Endothelial cell of umbilical vein (primary cell): ENCODE data around the gene C4BPA. TPM values are rescaled to one million over a fixed set of nuclear protein-coding genes. Genes with fewer than 3 reads are reported as not detected.

Experiments used
- BruUV-seq: library from RNA; stranded (reverse); fragments of 400-500 nt; replicated peaks from 2 replicates; lab custom pipeline; 2021; lab: Mats Ljungman, UMichigan
- CTCF ChIA-PET: fragments of 300-600, 350-600 bp; sonication (Branson Sonifier 250); formaldehyde crosslinking; loops from one replicate; lab custom pipeline; 2021; ENCODE audit warnings: antibody characterized with exemption, inconsistent platforms; lab: Charles Lee
- POLR2A ChIA-PET: fragments of 300-600, 350-600 bp; sonication (Branson Sonifier 250); formaldehyde crosslinking; loops from one replicate; lab custom pipeline; 2021; ENCODE audit warnings: antibody characterized with exemption, inconsistent platforms; lab: Charles Lee
- DNase-seq: peaks from one replicate; pipeline ENCODE4 v3.0.0-alpha.2; 2011; ENCODE audit warnings: low read depth, low spot score
- FAIRE-seq: peaks from 2 replicates; lab custom pipeline; 2011; peaks lifted over from hg19 to GRCh38; lab: Jason Lieb, UNC
- H2AFZ ChIP-seq: 2 replicates; pipeline ENCODE4 v1.6.0; 2012; ENCODE audit warnings: low read depth, low read length, control low read depth, inconsistent platforms
- H3K27ac ChIP-seq: 2 replicates; pipeline ENCODE4 v1.5.1; 2011; ENCODE audit warnings: low read depth, mild to moderate bottlenecking, control low read depth, low read length, moderate library complexity; ENCODE audit not compliant: insufficient read depth
- H3K27me3 ChIP-seq, 2 experiments: 2 replicates each; pipeline versions ENCODE4 v1.6.0 to v1.6.1; 2011; ENCODE audit warnings: low read length in 2 of 2, mixed read lengths in 1 of 2; ENCODE audit not compliant: control insufficient read depth in 2 of 2, insufficient read depth in 2 of 2
- H3K36me3 ChIP-seq, 2 experiments: 2 replicates in 1 of 2; 3 replicates in 1 of 2; pipeline ENCODE4 v1.5.1; 2011; ENCODE audit warnings: low read length in 2 of 2, mild to moderate bottlenecking in 1 of 2, moderate library complexity in 1 of 2; ENCODE audit not compliant: control insufficient read depth in 2 of 2, insufficient read depth in 2 of 2; ENCODE audit errors: extremely low read depth in 1 of 2
- H3K4me1 ChIP-seq: 3 replicates; pipeline ENCODE4 v1.5.1; 2011; ENCODE audit warnings: mild to moderate bottlenecking, low read length; ENCODE audit not compliant: control insufficient read depth, insufficient read depth; ENCODE audit errors: extremely low read depth
- H3K4me2 ChIP-seq: 2 replicates; pipeline ENCODE4 v1.6.1; 2011; ENCODE audit warnings: low read length, control low read depth, mixed read lengths; ENCODE audit not compliant: insufficient read depth
- H3K4me3 ChIP-seq, 3 experiments: fragments of 200-600 bp in 1 of 3; sonication (generic), shearing (Covaris generic) in 1 of 3; replicated peaks in 1 of 3; 2 replicates each; pipeline ENCODE4 v1.5.1; 2011 to 2016; ENCODE audit warnings: control low read depth in 3 of 3, low read length in 3 of 3, mild to moderate bottlenecking in 2 of 3, inconsistent platforms in 1 of 3, low read depth in 1 of 3, moderate library complexity in 1 of 3; ENCODE audit not compliant: insufficient read depth in 1 of 3
- H3K79me2 ChIP-seq: 2 replicates; pipeline ENCODE4 v1.6.0; 2012; ENCODE audit warnings: low read length, inconsistent platforms; ENCODE audit not compliant: control insufficient read depth, insufficient read depth
- H3K9ac ChIP-seq: replicated peaks from 2 replicates; pipeline ENCODE3; 2011; ENCODE audit warnings: low read length, control low read depth; ENCODE audit not compliant: insufficient read depth; ENCODE audit errors: extremely low read depth
- H3K9me1 ChIP-seq: replicated peaks from 3 replicates; pipeline ENCODE4 v1.6.0; 2011; ENCODE audit warnings: mild to moderate bottlenecking, low read length; ENCODE audit not compliant: control insufficient read depth, insufficient read depth; ENCODE audit errors: extremely low read depth
- H3K9me3 ChIP-seq: replicated peaks from 2 replicates; pipeline ENCODE4 v1.5.1; 2012; ENCODE audit warnings: low read length, inconsistent platforms; ENCODE audit not compliant: control insufficient read depth, insufficient read depth
- H4K20me1 ChIP-seq: replicated peaks from 2 replicates; pipeline ENCODE3; 2011; ENCODE audit warnings: mild to moderate bottlenecking, low read length; ENCODE audit not compliant: control insufficient read depth, insufficient read depth; ENCODE audit errors: extremely low read depth
- CTCF ChIP-seq, 2 donors: IDR thresholded peaks; 1 replicate in 1 of 2; 2 replicates in 1 of 2; pipeline ENCODE4 v1.5.1; 2011; ENCODE audit warnings: low read length in 2 of 2, mild to moderate bottlenecking in 2 of 2, moderate library complexity in 2 of 2, control low read depth in 1 of 2, inconsistent platforms in 1 of 2, low read depth in 1 of 2; ENCODE audit not compliant: insufficient read depth in 1 of 2; ENCODE audit errors: extremely low read depth in 1 of 2
- EZH2 ChIP-seq: IDR thresholded peaks from 2 replicates; pipeline ENCODE4 v1.6.1; 2012; ENCODE audit warnings: borderline replicate concordance, low read depth, mild to moderate bottlenecking, moderate library complexity, low read length, inconsistent platforms; ENCODE audit not compliant: severe bottlenecking
- FOS ChIP-seq: IDR thresholded peaks from 2 replicates; pipeline ENCODE4 v1.6.1; 2011; ENCODE audit warnings: mild to moderate bottlenecking, low read length, moderate library complexity, borderline replicate concordance; ENCODE audit not compliant: insufficient read depth
- GATA2 ChIP-seq: IDR thresholded peaks from 2 replicates; pipeline ENCODE4 v1.7.0; 2011; ENCODE audit warnings: low read depth, mild to moderate bottlenecking, moderate library complexity, mixed read lengths, low read length; ENCODE audit not compliant: insufficient read length, insufficient read depth
- JUN ChIP-seq: IDR thresholded peaks from 2 replicates; pipeline ENCODE4 v1.6.1; 2011; ENCODE audit warnings: borderline replicate concordance, low read depth; ENCODE audit not compliant: insufficient read length, insufficient read depth
- MYC ChIP-seq: IDR thresholded peaks from one replicate; pipeline ENCODE4 v1.6.1; 2011; ENCODE audit warnings: mild to moderate bottlenecking, low read depth, low read length
- POLR2A ChIP-seq: IDR thresholded peaks from 2 replicates; pipeline ENCODE4 v1.6.1; 2012; ENCODE audit warnings: low read depth, mild to moderate bottlenecking, control low read depth, low read length
- POLR2AphosphoS5 ChIP-seq: IDR thresholded peaks from 2 replicates; pipeline ENCODE4 v1.6.1; 2012; ENCODE audit warnings: low read depth, mild to moderate bottlenecking, control low read depth, low read length, moderate library complexity; ENCODE audit not compliant: insufficient read depth
- dilution Hi-C: fragments of 300-500 bp; cut with MboI; formaldehyde crosslinking; loops from one replicate; pipeline ENCODE4 v1.15.0; 2019; ENCODE audit warnings: low sequenced_read_pairs; ENCODE audit not compliant: extremely low pct_ligation_motif_present
- intact Hi-C: fragments of 100-400 bp; cut with micrococcal nuclease; formaldehyde crosslinking; loops from one replicate; pipeline ENCODE4 v1.10.0; 2022
- polyA plus RNA-seq, 4 experiments: library from polyadenylated mRNA; depleted of rRNA in 3 of 4; stranded (reverse) in 3 of 4; unstranded in 1 of 4; fragments of >200 nt; gene quantifications; 2 replicates each; pipeline versions ENCODE4 v1.2.1 to v1.2.3, GENCODE V29; 2011 to 2012; ENCODE audit warnings: missing spikeins in 1 of 4
- total RNA-seq: library from RNA; stranded (reverse); gene quantifications from 2 replicates; pipeline ENCODE4 v1.2.3, GENCODE V29; 2021
- TF ChIP-seq, protein P1 (sequence below): IDR thresholded peaks from 2 replicates; pipeline ENCODE4 v1.6.1; 2011; ENCODE audit not compliant: insufficient read depth, insufficient read length

C4BPA gene
- total and polyA plus RNA-seq, 2 donors (not counting 3 experiments of a cell fraction or from before 2014, with no cell fraction given): not detected

DNA sequence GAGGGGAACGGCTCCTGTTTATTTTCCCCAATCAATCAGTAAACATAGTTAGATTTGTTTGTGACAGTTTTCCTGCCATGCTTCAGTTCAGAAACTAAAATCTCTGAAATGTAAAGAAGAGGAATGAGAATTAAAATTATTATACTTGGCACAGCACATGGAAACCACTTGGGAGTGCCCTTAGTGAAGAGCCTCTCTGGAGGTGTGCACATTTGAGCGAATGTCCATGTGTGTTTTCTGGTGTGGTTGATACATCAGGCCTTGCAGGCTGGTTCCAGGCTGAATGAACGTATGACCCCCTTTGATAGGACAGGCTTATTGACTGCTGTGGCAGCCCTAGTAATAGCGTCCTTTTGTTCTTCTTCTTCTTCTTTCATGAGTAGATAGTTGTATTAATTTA is 27.1 kb downstream of the C4BPA start:
- Histone ChIP-seq H3K9me1 (no peaks in the 10 kb centered on the region), H3K79me2 (no peaks in the 10 kb centered on the region), H3K27me3 (no peaks in the 10 kb centered on the region), H3K4me3 (no peak overlapping the region), H4K20me1 (no peaks in the 10 kb centered on the region), H3K4me1 (no peaks in the 10 kb centered on the region), H2AFZ (no peak overlapping the region), H3K4me2 (no peak overlapping the region), H3K9ac (no peak overlapping the region), H3K36me3 (no peaks in the 10 kb centered on the region), H3K27ac (no peak overlapping the region), H3K9me3 (no peaks in the 10 kb centered on the region)
- intact Hi-C loops (no loop called here), dilution Hi-C loops (no loop called here)
- DNase-seq: no peak
- BruUV-seq: no TSS peak
- TF ChIP-seq, protein P1, sequence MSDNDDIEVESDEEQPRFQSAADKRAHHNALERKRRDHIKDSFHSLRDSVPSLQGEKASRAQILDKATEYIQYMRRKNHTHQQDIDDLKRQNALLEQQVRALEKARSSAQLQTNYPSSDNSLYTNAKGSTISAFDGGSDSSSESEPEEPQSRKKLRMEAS: no peak
- no peak for TF ChIP-seq JUN
- FAIRE-seq: no peak
- ChIA-PET POLR2A (no interaction called here), CTCF (no interaction called here)

- ChIA-PET POLR2A (no interaction called here), CTCF (interaction anchor here (1.1 to 1.8 kb wide), 2 partner anchors 29 to 139 kb away, joined by 3 read pairs; no protein-coding TSS in a partner anchor)
- Histone ChIP-seq H3K4me3 (no peak overlapping the region), H3K9me3 (no peaks in the 10 kb centered on the region), H3K9ac (no peak overlapping the region), H3K9me1 (no peaks in the 10 kb centered on the region), H3K4me1 (no peaks in the 10 kb centered on the region), H4K20me1 (no peaks in the 10 kb centered on the region), H3K79me2 (no peaks in the 10 kb centered on the region), H3K4me2 (no peak overlapping the region), H2AFZ (no peak overlapping the region), H3K36me3 (no peaks in the 10 kb centered on the region), H3K27ac (no peak overlapping the region), H3K27me3 (no peaks in the 10 kb centered on the region)
- FAIRE-seq: no peak
- TF ChIP-seq JUN (no peak), POLR2AphosphoS5 (no peak), MYC (no peak), POLR2A (no peak), CTCF (IDR thresholded peaks at IDR 0.05; ENCODE audit: extremely low read depth in 1 of 2, insufficient read depth in 1 of 2, low read depth in 1 of 2, low read length in 2 of 2) (no peak), EZH2 (no peak), GATA2 (no peak), FOS (no peak)
- TF ChIP-seq, protein P1: no peak
- no TSS peak for BruUV-seq
- no peak for DNase-seq
- intact Hi-C loops (no loop called here), dilution Hi-C loops (no loop called here)
Observed at GRCh38 chr1:207134581-207134980, 30.5 kb downstream of the C4BPA start.
